Pulmonary artery endothelial cell (primary cell): Measurements from ENCODE around the gene REEP2. TPM values are rescaled to one million over a fixed set of nuclear protein-coding genes. Genes with fewer than 3 reads are reported as not detected.

ENCODE experiments used
- total RNA-seq: library from RNA; depleted of rRNA; stranded (reverse); fragments of >200 nt; gene quantifications from 2 replicates; pipeline ENCODE4 v1.2.3, GENCODE V29; 2014

Gene REEP2
- total RNA-seq, 1 donor from 2014 or later, result 4.2 TPM

Other genes with a start within 250 kb of the REEP2 start
- gene CDC23, start 225.7 kb upstream of the REEP2 start, total RNA-seq, result 32.9 and 41.1 TPM in 2 replicates
- not detected in 2 replicates for gene GFRA3, start 164.4 kb upstream of the REEP2 start, total RNA-seq
- 6.0 and 15.5 TPM in 2 replicates for gene CDC25C, start 107.3 kb upstream of the REEP2 start, total RNA-seq
- gene FAM53C, start 100.8 kb upstream of the REEP2 start, total RNA-seq, result 30.7 and 30.8 TPM in 2 replicates
- gene KDM3B, start 86.4 kb upstream of the REEP2 start, total RNA-seq, result 47.4 and 52.0 TPM in 2 replicates
- gene EGR1, start 26.4 kb downstream of the REEP2 start, total RNA-seq, result 0.73 and 1.2 TPM in 2 replicates
- gene ETF1, start 104.2 kb downstream of the REEP2 start, total RNA-seq, result 140 and 162 TPM in 2 replicates
- gene HSPA9, start 136.3 kb downstream of the REEP2 start, total RNA-seq, result 297 and 407 TPM in 2 replicates